Activated CD8-positive, alpha-beta memory T cell treated with anti-CD3 and anti-CD28 coated beads for 36 hours (primary cell): ENCODE results near the gene BBS12. TPM values are rescaled to one million over a fixed set of nuclear protein-coding genes. Genes with fewer than 3 reads are reported as not detected.

Source experiments
- CTCF ChIA-PET: fragments of 350-600 bp; sonication (Branson Sonifier 250); formaldehyde crosslinking; loops from one replicate; lab custom pipeline; 2021; ENCODE audit warnings: antibody characterized with exemption; lab: Charles Lee
- POLR2A ChIA-PET: fragments of 350-600 bp; sonication (Branson Sonifier 250); formaldehyde crosslinking; loops from one replicate; lab custom pipeline; 2021; ENCODE audit warnings: antibody characterized with exemption; lab: Charles Lee
- total RNA-seq, 2 experiments: library from RNA; stranded (reverse); gene quantifications; one replicate each; pipeline ENCODE4 v1.2.3, GENCODE V29; 2021

BBS12 gene
- 1 to 10 TPM; 1.5 to 1.9 TPM for total RNA-seq

- ChIA-PET CTCF (interaction anchor here (0.7 to 2.2 kb wide), 10 partner anchors 11 to 214 kb away, joined by 3 to 5 read pairs (median 4); no protein-coding TSS in a partner anchor), POLR2A (interaction anchor here (1.9 kb wide), 1 partner anchor 190 kb away, joined by 7 read pairs; the partner anchor contains the start of gene NUDT6)
These were observed at the start of gene BBS12 for GRCh38 chr4:122732329-122733026. Gene BBS12, plus strand, starts transcription at chr4:122732704. Its CDS starts 9,189 bp downstream, at chr4:122741893.

- CTCF ChIA-PET = no interaction called here
These were observed 45.8 kb upstream of the BBS12 start for GRCh38 chr4:122686691-122687090.

GRCh38 chr4:122687531-122688061 is 44.9 kb upstream of the BBS12 start:
- ChIA-PET POLR2A (interaction anchor here (0.9 kb wide), 1 partner anchor 537 kb away, joined by 3 read pairs; no protein-coding TSS in a partner anchor), CTCF (interaction anchor here (1.0 to 1.3 kb wide), 2 partner anchors 28 to 86 kb away, joined by 3 to 4 read pairs; no protein-coding TSS in a partner anchor)

More at GRCh38 chr4:122686691-122687090, 45.8 kb upstream of the BBS12 start:
- POLR2A ChIA-PET = no interaction called here

- ChIA-PET CTCF (interaction anchor here (1.3 kb wide), 1 partner anchor 87 kb away, joined by 4 read pairs; no protein-coding TSS in a partner anchor), POLR2A (no interaction called here)
These were observed 43.9 kb upstream of the BBS12 start for GRCh38 chr4:122688529-122689140.

DNA sequence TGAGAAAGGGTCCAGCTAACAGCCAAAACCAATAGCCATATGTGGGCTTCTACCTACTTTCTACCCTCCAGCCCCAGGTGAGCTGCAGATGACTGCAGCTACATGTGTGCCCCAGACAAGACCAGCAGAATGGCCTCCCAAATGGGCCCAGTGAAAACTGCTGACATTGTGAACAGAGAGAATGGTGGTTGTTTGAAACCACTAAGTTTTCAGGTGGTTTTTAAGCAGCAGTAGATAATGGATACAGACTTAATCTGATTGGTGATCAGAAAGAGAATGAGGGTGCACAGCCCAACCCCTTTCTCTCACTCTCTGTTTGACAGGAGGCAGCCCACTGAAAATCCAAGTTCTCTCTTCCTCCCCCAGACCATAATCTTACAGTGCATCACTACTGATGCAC is 42.5 kb upstream of the BBS12 start:
- ChIA-PET CTCF (interaction anchor here (0.6 kb wide), 1 partner anchor 10 kb away, joined by 3 read pairs; no protein-coding TSS in a partner anchor), POLR2A (no interaction called here)

GRCh38 chr4:122691988-122692387 is 40.5 kb upstream of the BBS12 start:
- CTCF ChIA-PET = interaction anchor here (1.2 kb wide), 1 partner anchor 25 kb away, joined by 3 read pairs; no protein-coding TSS in a partner anchor
- POLR2A ChIA-PET = no interaction called here

DNA sequence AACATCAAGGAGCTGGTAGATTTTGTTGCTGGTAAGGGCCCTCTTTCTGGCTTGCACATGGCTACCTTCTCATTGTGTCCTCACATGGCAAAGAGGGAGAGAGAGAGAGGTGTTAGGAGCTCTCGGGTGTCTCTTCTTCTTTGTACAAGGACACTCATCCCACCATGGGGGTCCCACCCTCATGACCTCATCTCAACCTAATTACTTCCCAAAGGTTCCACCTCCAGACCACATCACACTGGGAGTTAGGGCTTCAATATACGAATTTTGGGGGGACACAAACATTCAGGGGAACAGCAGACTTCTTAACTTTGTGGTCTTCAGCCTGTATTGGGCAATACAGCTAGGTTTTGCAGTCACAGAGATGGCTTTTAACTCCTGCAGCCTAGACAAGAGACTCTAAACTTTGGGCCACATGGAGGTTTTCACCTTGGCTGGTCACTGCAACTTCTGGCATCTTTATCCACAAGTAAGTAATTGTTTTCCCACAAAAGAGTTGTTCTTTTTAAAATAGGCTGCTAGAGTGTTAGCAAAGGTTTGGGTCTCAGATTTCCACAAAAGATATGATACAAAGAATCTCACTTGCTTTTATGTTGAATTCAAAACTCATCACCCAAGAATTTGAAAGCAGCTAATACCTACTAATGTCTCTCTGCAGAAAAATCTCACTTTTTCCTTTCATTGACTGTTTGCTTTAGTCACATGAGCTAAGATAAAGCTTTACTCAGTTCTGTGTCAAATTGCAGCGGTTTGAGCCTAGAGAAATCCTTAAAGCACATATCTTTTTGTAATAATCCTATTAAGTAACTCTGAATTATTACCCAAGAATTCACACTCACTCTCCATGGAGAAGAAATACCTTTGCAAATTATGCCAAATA is 39.6 kb upstream of the BBS12 start:
- POLR2A ChIA-PET = no interaction called here
- CTCF ChIA-PET = interaction anchor here (1.2 kb wide), 2 partner anchors 24 to 116 kb away, joined by 3 read pairs; no protein-coding TSS in a partner anchor

DNA sequence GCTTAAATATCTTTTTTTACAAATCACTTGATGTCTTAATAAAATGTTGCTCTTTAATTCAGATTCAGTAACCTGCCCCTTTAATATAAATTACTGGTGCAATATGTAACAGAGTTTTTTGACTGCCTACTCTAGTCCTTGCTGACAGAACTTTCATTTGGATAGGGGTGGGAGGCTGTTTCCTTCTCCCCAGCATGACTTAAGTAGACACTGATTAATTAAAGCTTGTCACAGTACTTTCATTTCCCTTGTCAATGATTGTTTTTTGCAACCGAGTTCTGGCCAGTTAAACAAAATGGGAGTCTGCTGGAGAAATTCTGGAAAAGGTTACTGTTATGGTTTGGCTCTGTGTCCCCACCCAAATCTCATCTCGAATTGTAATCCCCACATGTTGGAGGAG is 37.3 kb upstream of the BBS12 start:
- ChIA-PET CTCF (interaction anchor here (1.0 kb wide), 1 partner anchor 11 kb away, joined by 3 read pairs; no protein-coding TSS in a partner anchor), POLR2A (no interaction called here)

DNA sequence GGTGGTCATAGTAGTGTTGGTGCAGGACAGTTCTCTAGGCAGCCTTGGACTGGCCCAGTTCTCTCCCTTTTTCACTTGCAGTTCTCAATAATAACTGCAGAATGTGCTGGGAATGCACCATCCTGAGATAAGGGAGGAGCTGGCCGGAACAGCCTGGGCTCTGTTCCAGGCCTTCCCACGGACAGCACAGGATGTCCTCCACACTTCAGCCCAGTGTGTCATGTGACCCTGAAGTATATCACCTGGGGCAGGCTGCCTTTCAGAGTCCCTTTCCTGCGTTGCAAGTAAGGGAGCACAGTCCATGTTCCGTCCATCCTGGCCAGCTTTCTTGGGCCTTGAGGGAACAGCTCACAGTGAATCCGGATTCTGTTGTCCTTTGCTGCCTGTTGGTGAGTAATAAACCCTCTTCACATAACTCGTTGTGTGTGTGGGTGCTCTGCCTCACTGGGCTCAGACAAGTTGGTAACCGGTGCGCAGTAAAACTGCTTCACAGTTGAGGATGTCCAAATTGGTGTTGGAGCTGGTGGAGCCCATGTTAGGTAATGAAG is 32.3 kb upstream of the BBS12 start:
- POLR2A ChIA-PET = interaction anchor here (0.6 kb wide), 1 partner anchor 48 kb away, joined by 4 read pairs; no protein-coding TSS in a partner anchor
- CTCF ChIA-PET = interaction anchor here (0.6 to 1.3 kb wide), 5 partner anchors 11 to 98 kb away, joined by 3 to 6 read pairs (median 3); no protein-coding TSS in a partner anchor

GRCh38 chr4:122701061-122701460 is 31.4 kb upstream of the BBS12 start:
- POLR2A ChIA-PET = no interaction called here

DNA sequence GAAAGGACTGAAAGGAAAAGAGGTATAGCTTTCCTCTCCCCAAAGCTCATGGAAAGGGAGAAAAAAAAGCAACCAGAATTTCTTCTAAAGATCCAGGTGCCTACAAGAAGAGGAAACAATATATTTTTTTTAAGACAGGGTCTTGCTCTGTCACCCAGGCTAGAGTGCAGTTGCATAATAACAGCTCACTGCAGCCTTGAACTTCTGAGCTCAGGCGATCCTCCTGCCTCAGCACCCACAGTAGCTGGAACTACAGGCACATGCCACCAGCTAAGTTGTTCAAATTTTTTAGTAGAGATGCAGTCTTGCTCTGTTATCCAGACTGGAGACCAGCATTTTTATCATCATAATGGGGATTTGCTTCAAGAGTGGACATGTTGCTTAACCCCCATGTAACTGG is 30.5 kb upstream of the BBS12 start:
- CTCF ChIA-PET = no interaction called here
- POLR2A ChIA-PET = no interaction called here

More at GRCh38 chr4:122701061-122701460, 31.4 kb upstream of the BBS12 start:
- CTCF ChIA-PET = interaction anchor here (0.8 to 1.3 kb wide), 3 partner anchors 16 to 98 kb away, joined by 3 to 6 read pairs (median 3); no protein-coding TSS in a partner anchor

DNA sequence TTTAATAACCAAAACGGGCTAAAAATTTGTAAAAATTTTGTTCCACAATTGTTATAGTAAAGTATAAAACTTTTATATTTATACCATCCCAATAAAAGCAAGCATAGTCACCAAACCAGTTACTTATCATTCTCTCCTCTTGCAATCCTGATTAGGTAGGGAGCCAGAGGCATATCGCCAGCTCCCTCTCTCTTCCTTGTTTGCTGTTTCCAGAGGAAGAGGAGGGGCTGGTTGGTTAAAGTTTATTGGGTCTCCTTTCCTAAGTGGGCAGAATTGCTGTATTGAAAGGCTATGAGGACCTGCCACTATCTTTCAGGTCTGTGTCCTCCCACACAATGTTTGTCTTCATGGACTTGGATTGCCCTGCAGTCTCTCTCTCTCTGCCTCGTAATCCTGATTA is 29.6 kb upstream of the BBS12 start:
- POLR2A ChIA-PET = no interaction called here
- CTCF ChIA-PET = no interaction called here

- ChIA-PET CTCF (no interaction called here), POLR2A (no interaction called here)
These were observed 28.6 kb upstream of the BBS12 start for GRCh38 chr4:122703868-122704267.

DNA sequence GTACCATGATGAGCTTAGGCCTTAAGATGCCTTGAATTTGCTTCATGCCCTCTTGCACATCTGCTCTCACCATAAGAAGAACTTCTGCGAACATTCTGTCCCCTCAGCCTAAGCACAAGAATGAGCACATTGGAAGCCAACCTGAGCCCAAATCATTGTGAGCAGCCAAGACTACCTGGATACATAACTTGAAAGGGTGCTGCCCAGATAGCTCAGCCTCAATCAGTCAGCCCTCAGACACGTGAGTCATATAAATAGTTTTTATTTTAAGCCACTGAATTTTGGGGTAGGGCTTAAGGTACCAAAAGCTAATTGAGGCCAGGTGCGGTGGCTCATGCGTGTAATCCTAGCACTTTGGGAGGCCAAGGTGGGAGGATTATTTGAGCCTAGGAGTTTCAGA is 27.5 kb upstream of the BBS12 start:
- POLR2A ChIA-PET = no interaction called here
- CTCF ChIA-PET = interaction anchor here (1.2 kb wide), 1 partner anchor 27 kb away, joined by 4 read pairs; the partner anchor contains the start of gene BBS12

DNA sequence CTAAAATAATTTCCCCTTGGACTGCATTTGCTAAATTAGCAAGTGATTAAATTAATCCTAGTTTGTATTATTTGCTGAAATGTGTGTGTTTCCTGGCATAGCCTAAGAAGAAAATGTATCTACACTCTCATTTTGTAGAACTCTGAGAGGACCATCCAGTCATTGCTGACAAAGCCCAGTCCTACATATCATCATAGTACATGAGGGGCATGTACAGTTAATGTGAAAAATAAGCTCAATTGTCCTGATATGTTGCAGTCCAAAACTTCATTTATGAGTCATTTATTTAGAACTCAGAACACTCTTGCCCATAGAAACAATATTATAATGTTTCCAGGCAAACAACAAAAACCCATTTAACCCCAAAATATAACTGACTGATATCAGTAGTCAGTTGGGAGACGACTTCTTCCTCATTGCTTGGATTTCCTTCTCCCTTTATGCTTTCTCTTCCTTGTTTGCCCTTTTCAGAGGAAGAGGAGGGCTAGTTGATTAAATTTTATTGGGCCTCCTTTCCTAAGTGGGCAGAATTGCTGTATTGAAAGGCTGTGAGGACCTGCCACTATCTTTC is 26.9 kb upstream of the BBS12 start:
- POLR2A ChIA-PET = no interaction called here
- CTCF ChIA-PET = interaction anchor here (1.2 kb wide), 1 partner anchor 27 kb away, joined by 4 read pairs; the partner anchor contains the start of gene BBS12

GRCh38 chr4:122706511-122706910 is 26.0 kb upstream of the BBS12 start:
- ChIA-PET POLR2A (no interaction called here), CTCF (no interaction called here)

DNA sequence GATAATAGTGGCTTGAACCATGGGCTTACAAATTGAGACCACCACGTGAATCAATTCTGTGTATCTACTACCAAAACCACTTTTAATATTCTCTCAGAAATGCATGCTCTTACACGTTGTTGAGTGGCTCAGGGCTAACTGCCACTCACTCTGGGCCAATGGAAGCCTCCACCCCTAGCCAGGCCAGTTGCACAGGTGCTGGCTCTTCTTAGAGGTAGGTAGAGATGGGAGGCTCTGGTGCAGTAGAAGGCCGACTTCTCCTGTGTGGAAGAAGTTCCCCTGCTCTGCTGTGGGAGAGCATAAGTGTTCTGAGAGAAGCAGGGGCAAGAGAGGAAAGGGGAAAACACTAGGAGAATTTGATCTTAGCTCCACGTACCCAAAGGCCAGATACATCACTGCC is 25.0 kb upstream of the BBS12 start:
- CTCF ChIA-PET = no interaction called here

GRCh38 chr4:122709236-122709635 is 23.3 kb upstream of the BBS12 start:
- POLR2A ChIA-PET = no interaction called here
- CTCF ChIA-PET = interaction anchor here (0.6 kb wide), 1 partner anchor 188 kb away, joined by 3 read pairs; no protein-coding TSS in a partner anchor

More for the DNA sequence above, 25.0 kb upstream of the BBS12 start:
- POLR2A ChIA-PET = no interaction called here
